ENCODE data around the gene ADAMTS3.

DNA sequence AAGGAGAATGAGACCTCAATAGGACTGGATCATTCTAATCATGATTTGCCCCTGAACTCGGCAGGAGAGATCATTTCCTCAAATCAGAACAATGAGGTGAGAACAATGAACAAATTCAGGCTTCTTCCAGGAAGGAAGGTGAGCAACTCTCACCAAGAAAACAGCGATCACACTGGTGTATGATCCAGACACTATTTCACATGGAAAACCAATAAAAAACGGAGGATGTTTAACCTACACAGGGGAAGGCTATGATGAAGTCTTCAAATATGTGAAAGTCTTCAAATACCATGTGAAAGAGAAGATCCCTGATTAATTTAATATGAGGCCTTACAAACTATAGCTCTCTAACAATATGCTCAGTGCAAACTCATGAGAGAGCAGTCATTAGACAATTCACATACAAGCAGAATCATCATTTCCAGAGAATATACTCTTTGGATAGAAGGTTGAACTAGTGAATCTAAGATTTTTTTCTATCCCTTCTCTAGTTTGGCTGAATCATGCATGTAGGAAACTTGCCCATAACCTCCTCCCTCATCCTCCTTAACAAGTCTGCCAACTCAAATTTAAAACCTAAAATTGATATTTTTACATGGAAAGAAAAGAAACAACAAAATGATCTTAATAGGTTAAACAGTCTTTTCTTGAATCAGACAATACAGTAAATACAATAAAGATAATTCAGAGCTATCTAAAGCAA, 122.5 kb downstream of the ADAMTS3 start:
- TF ChIP-seq, protein P1, sequence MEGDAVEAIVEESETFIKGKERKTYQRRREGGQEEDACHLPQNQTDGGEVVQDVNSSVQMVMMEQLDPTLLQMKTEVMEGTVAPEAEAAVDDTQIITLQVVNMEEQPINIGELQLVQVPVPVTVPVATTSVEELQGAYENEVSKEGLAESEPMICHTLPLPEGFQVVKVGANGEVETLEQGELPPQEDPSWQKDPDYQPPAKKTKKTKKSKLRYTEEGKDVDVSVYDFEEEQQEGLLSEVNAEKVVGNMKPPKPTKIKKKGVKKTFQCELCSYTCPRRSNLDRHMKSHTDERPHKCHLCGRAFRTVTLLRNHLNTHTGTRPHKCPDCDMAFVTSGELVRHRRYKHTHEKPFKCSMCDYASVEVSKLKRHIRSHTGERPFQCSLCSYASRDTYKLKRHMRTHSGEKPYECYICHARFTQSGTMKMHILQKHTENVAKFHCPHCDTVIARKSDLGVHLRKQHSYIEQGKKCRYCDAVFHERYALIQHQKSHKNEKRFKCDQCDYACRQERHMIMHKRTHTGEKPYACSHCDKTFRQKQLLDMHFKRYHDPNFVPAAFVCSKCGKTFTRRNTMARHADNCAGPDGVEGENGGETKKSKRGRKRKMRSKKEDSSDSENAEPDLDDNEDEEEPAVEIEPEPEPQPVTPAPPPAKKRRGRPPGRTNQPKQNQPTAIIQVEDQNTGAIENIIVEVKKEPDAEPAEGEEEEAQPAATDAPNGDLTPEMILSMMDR (CRISPR knock-in tag; IDR thresholded peaks at IDR 0.05), result no peak
- TF ChIP-seq, protein P2, sequence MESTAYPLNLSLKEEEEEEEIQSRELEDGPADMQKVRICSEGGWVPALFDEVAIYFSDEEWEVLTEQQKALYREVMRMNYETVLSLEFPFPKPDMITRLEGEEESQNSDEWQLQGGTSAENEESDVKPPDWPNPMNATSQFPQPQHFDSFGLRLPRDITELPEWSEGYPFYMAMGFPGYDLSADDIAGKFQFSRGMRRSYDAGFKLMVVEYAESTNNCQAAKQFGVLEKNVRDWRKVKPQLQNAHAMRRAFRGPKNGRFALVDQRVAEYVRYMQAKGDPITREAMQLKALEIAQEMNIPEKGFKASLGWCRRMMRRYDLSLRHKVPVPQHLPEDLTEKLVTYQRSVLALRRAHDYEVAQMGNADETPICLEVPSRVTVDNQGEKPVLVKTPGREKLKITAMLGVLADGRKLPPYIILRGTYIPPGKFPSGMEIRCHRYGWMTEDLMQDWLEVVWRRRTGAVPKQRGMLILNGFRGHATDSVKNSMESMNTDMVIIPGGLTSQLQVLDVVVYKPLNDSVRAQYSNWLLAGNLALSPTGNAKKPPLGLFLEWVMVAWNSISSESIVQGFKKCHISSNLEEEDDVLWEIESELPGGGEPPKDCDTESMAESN (CRISPR knock-in tag; conservative IDR thresholded peaks at IDR 0.05), result no peak
- no peak for TF ChIP-seq TCF12 (IDR thresholded peaks at IDR 0.05)
- TF ChIP-seq TCF12 (CRISPR knock-in tag; IDR thresholded peaks at IDR 0.05), result no peak
- TF ChIP-seq TP53 (CRISPR knock-in tag; conservative IDR thresholded peaks at IDR 0.05), result no peak
- no peak for TF ChIP-seq MEIS2 (CRISPR knock-in tag; IDR thresholded peaks at IDR 0.05)
- TF ChIP-seq JUND (CRISPR knock-in tag; IDR thresholded peaks at IDR 0.05), result no peak
- no peak for TF ChIP-seq ZNF121 (CRISPR knock-in tag; IDR thresholded peaks at IDR 0.05)
- no peak for TF ChIP-seq ETV6 (CRISPR knock-in tag; conservative IDR thresholded peaks at IDR 0.05)
- no peak for TF ChIP-seq SALL2 (CRISPR knock-in tag; IDR thresholded peaks at IDR 0.05)
- TF ChIP-seq TARDBP (CRISPR knock-in tag; IDR thresholded peaks at IDR 0.05), result no peak
- TF ChIP-seq MXI1 (IDR thresholded peaks at IDR 0.05; ENCODE audit: borderline replicate concordance, low read depth, low read length), result no peak

Measured in HepG2 (cell line).